ENCODE data around the gene ST3GAL3.

Gene ST3GAL3

DNA sequence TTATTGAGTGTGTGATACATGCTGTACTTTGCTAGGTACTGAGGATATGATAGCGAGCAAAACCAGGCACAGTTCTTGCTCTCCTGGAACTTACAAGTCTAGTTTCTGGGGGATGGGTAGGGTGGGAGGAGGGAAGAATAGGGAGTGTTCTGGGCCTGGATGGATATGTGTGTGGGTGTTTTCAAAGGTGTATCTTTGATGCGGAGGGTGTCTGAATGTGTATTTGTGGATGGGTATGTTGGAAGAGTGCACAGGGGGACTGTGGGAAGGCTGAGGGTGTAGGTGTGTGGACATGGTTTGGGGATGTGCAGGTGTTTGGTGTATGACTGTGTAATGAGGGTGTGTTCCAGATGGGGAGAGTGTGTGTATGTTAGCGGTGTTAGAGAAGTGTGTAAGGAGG lies 258.0 kb downstream of the ST3GAL3 start:
- no peak for DNase-seq
- Histone ChIP-seq H3K36me3 (no peaks in the 10 kb centered on the region), H3K4me3 (ENCODE audit: low read depth, low read length) (no peak overlapping the region), H3K4me1 (no peaks in the 10 kb centered on the region), H3K9me3 (no peaks in the 10 kb centered on the region), H3K27me3 (no peaks in the 10 kb centered on the region)
- TF ChIP-seq, protein P1, sequence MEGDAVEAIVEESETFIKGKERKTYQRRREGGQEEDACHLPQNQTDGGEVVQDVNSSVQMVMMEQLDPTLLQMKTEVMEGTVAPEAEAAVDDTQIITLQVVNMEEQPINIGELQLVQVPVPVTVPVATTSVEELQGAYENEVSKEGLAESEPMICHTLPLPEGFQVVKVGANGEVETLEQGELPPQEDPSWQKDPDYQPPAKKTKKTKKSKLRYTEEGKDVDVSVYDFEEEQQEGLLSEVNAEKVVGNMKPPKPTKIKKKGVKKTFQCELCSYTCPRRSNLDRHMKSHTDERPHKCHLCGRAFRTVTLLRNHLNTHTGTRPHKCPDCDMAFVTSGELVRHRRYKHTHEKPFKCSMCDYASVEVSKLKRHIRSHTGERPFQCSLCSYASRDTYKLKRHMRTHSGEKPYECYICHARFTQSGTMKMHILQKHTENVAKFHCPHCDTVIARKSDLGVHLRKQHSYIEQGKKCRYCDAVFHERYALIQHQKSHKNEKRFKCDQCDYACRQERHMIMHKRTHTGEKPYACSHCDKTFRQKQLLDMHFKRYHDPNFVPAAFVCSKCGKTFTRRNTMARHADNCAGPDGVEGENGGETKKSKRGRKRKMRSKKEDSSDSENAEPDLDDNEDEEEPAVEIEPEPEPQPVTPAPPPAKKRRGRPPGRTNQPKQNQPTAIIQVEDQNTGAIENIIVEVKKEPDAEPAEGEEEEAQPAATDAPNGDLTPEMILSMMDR (IDR thresholded peaks at IDR 0.05; ENCODE audit: low read depth, low read length) = no peak

DNA sequence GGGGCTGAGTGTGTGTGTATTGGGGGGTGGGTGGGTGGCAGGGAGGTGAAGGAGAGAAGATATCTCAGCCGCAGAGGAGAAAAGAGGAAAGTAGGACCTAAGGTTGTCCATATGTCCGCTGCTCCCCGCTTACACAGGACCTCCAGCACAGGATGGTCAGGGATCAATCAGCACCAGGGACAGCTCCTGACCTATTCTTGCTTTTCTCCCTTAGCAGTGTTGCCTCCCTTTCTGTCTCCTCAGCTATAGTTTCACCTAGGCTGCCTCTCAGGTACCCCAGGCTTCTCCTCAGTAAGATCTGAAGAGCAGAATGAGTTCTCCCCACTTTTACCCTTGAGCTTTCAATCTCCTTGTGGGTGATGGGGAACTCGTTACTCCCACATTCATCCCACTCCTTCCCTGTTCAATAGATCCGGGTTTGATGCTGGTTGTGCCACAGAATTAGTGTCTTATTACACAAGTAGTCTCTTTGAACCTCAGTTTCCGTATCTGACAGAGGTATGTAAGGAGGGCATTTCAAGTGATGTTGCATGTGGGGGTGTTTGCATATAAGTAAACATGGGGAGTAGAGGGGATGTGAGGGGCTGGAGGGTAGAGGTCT lies 261.1 kb downstream of the ST3GAL3 start:
- no peak overlapping the region for H3K4me3 ChIP-seq (ENCODE audit: low read depth, low read length)
- TF ChIP-seq, protein P1 (IDR thresholded peaks at IDR 0.05; ENCODE audit: low read depth, low read length) = no peak
- no peak for DNase-seq
- H3K4me1 ChIP-seq = no peaks in the 10 kb centered on the region
- no peaks in the 10 kb centered on the region for H3K27me3 ChIP-seq
- no peaks in the 10 kb centered on the region for H3K9me3 ChIP-seq
- H3K36me3 ChIP-seq = peaks cover 4% of the 10 kb centered on the region

DNA sequence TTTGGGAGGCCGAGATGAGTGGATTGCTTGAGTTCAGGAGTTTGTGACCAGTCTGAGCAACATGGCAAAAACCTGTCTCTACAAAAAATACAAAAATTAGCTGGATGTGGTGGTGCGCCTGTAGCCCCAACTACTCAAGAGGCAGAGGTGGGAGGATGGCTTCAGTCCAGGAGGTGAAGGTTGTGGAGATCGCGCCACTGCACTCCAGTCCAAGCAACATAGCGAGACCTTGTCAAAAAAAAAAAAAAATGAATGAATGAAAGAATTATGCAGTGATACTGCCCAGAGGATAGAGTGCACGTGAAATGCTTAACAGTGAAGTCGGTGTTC lies 262.0 kb downstream of the ST3GAL3 start:
- H3K4me1 ChIP-seq = no peaks in the 10 kb centered on the region
- peak overlapping the region; percentile 52 for H3K4me3 ChIP-seq (ENCODE audit: low read depth, low read length)
- H3K36me3 ChIP-seq = peaks cover 4% of the 10 kb centered on the region
- no peaks in the 10 kb centered on the region for H3K9me3 ChIP-seq
- TF ChIP-seq, protein P1 (IDR thresholded peaks at IDR 0.05; ENCODE audit: low read depth, low read length) = no peak
- H3K27me3 ChIP-seq = no peaks in the 10 kb centered on the region
- no peak for DNase-seq

DNA sequence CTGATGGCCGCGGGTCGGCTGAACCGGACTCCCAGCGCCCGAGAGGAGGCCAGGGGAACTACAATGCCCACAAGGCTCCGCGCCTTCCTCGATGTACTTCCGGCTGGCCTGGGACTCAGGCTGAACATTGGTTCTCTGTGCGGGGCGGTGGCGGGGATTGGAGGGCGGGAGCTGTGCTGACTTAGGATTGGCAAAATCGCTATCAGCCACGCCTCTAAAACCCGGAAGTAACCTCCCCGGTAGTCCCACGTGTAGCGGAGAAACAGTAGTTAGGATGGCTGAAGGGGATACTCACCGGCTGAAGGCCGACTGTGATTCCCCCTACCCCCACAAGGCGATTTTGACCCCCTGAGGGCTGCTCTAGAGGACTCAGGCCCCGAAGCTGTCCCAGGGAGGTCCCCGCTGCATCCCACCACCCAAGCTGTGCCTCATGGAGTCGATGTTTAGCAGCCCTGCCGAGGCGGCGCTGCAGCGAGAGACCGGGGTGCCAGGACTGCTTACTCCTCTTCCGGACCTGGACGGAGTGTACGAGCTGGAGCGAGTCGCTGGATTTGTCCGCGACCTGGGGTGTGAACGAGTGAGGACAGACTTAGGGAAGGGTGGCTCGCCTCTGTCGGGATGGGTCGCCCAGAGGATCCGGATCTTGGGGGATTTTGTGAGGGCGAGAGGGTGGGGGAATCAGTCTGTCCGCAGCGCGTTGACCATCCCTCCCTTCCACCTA lies 262.6 kb downstream of the ST3GAL3 start, which contains the start of gene DPH2:
Gene DPH2, plus strand, starts transcription at position 265 of the 721 bp plus-strand sequence. Its CDS starts 166 bp downstream, at position 431.
- Histone ChIP-seq H3K4me1 (no peaks in the 10 kb centered on the region), H3K36me3 (peaks cover 4% of the 10 kb centered on the region), H3K9me3 (no peaks in the 10 kb centered on the region), H3K4me3 (ENCODE audit: low read depth, low read length) (peak within 1 kb of the TSS; percentile 88), H3K27me3 (no peaks in the 10 kb centered on the region)
- TF ChIP-seq, protein P1 (IDR thresholded peaks at IDR 0.05; ENCODE audit: low read depth, low read length) = no peak
- DNase-seq = peak; percentile 94

DNA sequence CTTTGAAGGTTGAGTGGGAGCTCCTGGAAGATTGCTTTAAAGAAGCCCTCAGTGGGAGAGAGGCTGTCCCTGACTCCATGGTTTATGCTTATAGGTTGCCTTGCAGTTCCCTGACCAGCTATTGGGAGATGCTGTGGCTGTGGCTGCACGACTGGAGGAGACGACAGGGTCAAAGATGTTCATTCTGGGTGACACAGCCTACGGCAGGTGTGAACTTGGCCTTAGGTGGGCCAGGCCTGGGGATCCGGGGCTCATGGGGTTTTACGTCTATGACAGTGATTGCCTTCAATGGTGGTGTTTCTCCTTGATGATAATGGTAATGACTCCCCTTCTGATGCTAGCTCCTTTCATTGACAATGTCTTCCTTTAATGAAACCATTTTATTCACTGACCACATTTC lies 263.2 kb downstream of the ST3GAL3 start:
- peaks cover 4% of the 10 kb centered on the region for H3K36me3 ChIP-seq
- peak overlapping the region; percentile 88 for H3K4me3 ChIP-seq (ENCODE audit: low read depth, low read length)
- H3K27me3 ChIP-seq = no peaks in the 10 kb centered on the region
- H3K4me1 ChIP-seq = no peaks in the 10 kb centered on the region
- H3K9me3 ChIP-seq = no peaks in the 10 kb centered on the region
- no peak for DNase-seq
- TF ChIP-seq, protein P1 (IDR thresholded peaks at IDR 0.05; ENCODE audit: low read depth, low read length) = no peak

DNA sequence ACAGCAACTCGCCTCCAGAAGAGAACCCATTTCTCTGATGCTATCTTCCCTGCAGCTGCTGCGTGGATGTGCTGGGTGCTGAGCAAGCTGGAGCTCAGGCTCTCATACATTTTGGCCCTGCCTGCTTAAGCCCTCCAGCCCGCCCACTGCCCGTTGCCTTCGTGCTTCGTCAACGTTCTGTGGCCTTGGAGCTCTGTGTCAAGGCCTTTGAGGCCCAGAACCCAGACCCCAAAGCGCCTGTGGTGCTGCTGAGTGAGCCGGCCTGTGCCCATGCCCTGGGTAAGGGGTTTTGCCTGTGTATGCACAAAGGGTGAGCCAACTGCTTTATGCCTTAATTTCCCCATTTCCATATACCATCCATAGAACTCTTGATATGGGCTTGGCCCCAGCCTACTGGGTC lies 263.6 kb downstream of the ST3GAL3 start:
- Histone ChIP-seq H3K36me3 (peaks cover 4% of the 10 kb centered on the region), H3K4me1 (no peaks in the 10 kb centered on the region), H3K27me3 (no peaks in the 10 kb centered on the region), H3K9me3 (no peaks in the 10 kb centered on the region), H3K4me3 (ENCODE audit: low read depth, low read length) (peak overlapping the region; percentile 88)
- TF ChIP-seq, protein P1 (IDR thresholded peaks at IDR 0.05; ENCODE audit: low read depth, low read length) = no peak
- DNase-seq = no peak

Measured in BE2C (cell line).